Stimulated activated CD8-positive, alpha-beta memory T cell treated with anti-CD3 and anti-CD28 coated beads, Interleukin-4, amount 100 ng/mL, for 1 hour (primary cell): ENCODE measurements around the gene COL9A3.

ENCODE experiments used
- DNase-seq, 2 donors: peaks; one replicate each; pipeline ENCODE4 v3.0.0-alpha.2; 2020; ENCODE audit warnings: low read depth in 2 of 2, low spot score in 1 of 2

Gene COL9A3

GRCh38 chr20:62778601-62779416, 38.0 kb upstream of the COL9A3 start:
- no peak for DNase-seq

- DNase-seq, result no peak
Observed at GRCh38 chr20:62779417-62779685, 37.5 kb upstream of the COL9A3 start.

GRCh38 chr20:62780204-62780603, 36.6 kb upstream of the COL9A3 start:
- no peak for DNase-seq

- no peak for DNase-seq
Observed at GRCh38 chr20:62780696-62781095, 36.2 kb upstream of the COL9A3 start.

GRCh38 chr20:62782149-62782892, 34.5 kb upstream of the COL9A3 start:
- no peak for DNase-seq

- DNase-seq, result no peak
Observed at GRCh38 chr20:62782893-62783278, 34.0 kb upstream of the COL9A3 start.

GRCh38 chr20:62784497-62784896, 32.4 kb upstream of the COL9A3 start:
- no peak for DNase-seq

GRCh38 chr20:62785393-62785792, 31.5 kb upstream of the COL9A3 start:
- DNase-seq, result no peak

- no peak for DNase-seq
Observed at GRCh38 chr20:62786157-62786556, 30.7 kb upstream of the COL9A3 start.

- DNase-seq, result no peak
Observed at GRCh38 chr20:62787321-62787720, 29.5 kb upstream of the COL9A3 start.

- no peak for DNase-seq
Observed at GRCh38 chr20:62787866-62788265, 29.0 kb upstream of the COL9A3 start.

- no peak for DNase-seq
Observed at GRCh38 chr20:62788607-62789006, 28.2 kb upstream of the COL9A3 start.

- no peak for DNase-seq
Observed at GRCh38 chr20:62790075-62790474, 26.8 kb upstream of the COL9A3 start.

GRCh38 chr20:62791301-62792181, 25.3 kb upstream of the COL9A3 start:
- peak; percentile 34 to 51 for DNase-seq

- no peak for DNase-seq
Observed at GRCh38 chr20:62792182-62792939, 24.5 kb upstream of the COL9A3 start.

GRCh38 chr20:62792940-62793756, 23.7 kb upstream of the COL9A3 start:
- DNase-seq, result no peak

GRCh38 chr20:62793757-62794006, 23.2 kb upstream of the COL9A3 start:
- no peak for DNase-seq

GRCh38 chr20:62794007-62794724, 22.7 kb upstream of the COL9A3 start:
- peak; percentile 83 to 89 for DNase-seq

- DNase-seq, result peak; percentile 16 to 40
Observed at GRCh38 chr20:62795023-62795761, 21.7 kb upstream of the COL9A3 start.
